Occipital lobe (tissue), 2 donors: ENCODE data around the gene AZIN2. TPM values are rescaled to one million over a fixed set of nuclear protein-coding genes. Genes with fewer than 3 reads are reported as not detected.

ENCODE experiments used
- DNase-seq: peaks from one replicate; lab custom pipeline; 2025; lab: John Stamatoyannopoulos, UW
- total RNA-seq: library from RNA; depleted of rRNA; stranded (reverse); fragments of >200 nt; gene quantifications from one replicate; pipeline ENCODE4 v1.2.3, GENCODE V29; 2014

Gene AZIN2
- total RNA-seq, 1 donor from 2014 or later = 25.4 TPM

DNA sequence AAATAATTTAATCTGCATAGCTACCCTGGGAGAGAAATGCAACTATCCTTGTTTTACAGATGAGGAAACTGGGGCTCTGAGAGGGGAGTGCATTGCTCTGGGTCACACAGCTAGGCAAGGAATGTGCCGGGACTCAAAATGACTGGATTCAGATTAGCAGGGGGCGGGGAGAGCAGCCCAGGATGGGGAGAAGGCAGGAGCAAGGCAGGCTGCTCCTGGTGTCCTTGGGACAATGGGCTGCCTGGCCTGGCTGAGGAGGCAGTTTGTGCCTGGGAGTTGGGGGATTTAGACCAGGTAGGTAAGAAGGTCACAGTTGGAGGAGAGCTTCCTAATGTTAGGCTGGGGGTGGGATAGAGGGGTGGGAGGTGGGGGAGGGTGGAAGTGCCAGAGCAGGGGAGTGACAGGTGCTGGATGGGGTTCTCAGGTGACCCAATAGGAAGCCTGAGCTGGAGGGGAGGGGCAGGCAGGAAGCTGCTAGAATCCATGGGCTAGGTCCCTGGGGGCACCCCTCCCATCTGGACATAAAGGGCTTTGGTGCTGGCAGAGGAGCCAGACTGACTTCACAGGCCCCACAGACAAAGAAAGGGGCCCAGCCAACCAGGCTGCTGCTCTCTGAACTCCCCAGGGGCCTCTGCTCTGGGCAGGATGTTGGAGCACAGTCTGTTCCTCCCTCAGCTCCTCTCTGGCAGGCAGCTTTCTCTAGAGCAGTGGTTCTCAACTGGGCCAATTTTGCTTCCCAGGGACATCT lies 71.9 kb downstream of the AZIN2 start:
- peak; percentile 49 for DNase-seq

DNA sequence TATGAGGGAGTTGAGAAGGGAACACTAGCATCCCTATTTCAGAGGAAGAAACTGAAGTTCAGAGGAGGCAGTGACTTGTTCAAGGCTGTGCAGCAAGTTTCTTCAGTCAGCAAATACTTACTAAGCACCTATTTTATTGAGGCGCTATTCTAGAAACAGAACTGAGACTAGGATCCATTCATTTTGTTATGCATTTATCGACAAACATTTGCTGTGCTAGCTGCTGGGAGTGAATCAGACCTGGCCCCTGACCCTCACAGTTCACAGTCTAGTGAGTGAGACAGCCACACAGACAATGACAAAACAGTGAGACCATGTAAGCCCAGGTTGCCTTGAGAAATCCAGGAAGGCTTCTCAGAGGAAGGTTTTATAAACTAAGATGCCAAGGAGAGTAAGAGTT lies 72.7 kb downstream of the AZIN2 start:
- no peak for DNase-seq

DNA sequence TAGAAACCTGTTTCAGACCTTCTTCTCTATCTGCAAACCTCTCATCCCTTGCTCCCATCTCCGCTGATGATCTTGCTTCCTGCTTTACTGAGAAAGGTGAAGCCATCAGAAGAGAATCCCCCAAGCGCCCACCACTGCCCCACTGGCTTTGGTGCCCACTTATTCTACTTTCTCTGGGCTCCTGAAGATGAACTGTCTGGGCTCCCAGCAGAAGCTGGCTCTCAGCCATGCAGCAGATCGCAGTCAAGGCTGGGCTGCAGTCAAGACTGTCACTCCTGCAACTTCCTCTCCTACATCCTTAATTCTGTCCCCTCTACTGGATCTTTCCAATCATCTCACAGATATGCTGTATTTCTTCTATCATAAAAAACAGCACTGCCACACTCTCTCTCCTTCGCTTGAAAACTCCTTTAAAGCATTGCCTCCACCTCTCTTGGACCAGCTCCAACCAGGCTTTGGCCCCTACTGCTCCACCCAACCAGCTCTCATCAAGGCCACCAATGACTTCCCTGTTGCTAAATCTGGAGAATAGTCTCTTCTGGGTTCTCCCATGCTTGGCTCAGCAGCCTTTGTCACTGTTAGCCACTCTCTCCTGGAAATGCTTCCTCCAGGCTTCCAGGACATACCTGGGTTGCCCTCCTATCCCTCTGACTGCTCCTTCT lies 75.1 kb downstream of the AZIN2 start:
- DNase-seq = no peak

DNA sequence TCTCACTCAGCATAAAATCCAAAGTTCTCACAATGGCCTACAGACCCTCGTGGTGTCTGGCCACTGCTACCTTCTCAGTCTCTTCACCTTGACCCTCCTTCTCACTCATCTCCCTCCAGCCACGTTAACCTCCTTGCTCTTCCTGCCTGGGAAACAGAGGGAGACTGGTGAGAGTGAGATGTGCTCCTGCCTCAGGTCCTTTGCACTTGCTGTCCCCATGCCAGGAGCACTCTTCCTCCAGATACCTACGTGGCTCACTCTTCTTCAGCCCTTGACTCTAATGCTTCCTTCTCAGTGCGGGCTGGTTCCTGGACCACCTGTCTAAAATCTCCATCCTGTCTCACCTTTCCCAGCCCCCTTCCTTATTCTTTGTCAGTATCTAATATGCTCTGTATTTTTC lies 76.2 kb downstream of the AZIN2 start:
- DNase-seq = no peak

DNA sequence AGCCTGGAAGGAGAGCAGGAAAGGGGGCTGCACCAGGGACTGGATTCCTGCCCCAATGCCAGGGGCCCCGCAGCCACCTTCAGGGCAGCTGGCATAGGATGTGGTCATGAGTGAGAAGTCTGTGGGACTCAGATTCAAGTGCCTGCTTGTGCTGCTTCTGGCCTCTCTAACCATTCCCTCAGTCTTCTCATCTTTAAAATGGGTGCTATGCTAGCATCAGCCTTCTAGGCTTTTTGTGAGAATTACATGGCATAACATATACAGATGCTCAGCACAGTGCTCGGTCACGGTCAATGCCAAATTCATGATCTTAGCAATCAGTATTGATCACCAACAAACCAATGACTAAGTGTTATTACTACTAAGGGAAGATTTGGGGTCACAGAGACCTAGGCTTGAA lies 77.4 kb downstream of the AZIN2 start:
- DNase-seq = no peak

DNA sequence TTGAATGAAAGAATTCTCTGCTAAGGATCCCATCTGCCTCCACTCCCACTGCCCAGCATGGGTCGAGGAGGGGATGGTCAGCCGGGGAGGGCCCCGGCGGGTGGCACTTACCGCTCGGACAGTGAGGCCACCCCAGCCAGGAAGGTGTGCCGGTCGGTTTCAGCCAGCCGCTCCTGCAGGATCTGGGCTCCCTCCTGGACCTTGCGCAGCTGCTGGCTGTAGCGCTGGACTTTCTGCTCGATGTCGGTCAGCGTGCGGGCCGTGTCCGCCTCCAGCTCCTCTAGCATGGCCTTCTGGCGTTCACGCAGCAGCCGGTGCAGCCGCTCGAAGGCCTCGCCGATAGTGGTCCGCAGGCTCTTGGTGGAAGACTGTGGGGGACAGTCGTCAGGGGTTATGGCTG lies 78.6 kb downstream of the AZIN2 start:
- DNase-seq = no peak

DNA sequence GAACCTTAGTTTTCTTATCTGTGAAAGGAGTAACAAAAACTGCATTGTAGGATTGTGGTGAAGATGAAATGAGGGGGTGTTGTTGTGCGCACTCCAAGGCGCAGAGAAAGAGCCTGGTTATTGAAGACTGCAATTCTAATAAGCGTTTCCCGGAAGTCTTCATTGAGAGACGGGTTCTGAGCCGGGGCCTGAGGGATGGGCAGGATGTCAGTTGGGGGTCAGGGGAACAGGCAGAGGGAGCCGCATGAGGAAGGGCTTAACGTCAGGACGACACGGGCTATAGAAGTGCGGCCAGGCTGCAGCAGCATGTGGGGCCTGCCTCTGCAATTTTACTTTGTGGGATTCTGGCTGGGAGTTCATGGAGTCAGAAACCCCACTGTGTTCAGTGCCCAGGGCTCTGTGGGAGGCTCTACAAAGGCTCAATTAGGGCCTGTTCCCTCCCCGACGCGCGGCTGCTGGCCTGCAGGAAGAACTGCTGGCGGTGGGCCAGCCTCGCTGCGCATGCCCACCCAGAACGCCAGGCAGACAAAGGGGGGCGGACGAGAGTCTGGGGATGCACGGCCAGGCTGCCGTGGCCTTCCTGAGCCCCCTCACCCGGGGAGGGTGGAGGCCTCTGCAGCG lies 80.2 kb downstream of the AZIN2 start:
- DNase-seq = peak; percentile 71

DNA sequence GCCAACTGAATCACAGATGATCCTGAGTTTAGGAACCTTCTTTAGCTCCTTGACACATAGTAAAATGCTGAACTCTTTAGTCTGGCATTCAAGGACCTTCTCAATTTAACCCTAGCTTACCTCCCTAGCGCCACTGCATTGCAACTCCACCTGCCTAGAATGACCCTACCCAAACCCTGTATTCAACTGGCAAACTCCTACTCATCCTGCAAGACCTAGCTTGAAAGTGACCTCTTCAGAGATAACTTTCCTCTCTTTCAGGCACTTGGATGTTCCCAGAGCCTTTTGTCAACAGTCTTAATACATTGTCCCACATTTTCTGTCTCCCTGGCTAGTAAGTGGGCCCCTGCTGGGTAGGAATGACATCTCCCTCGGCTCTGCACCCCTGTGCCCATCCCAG lies 81.2 kb downstream of the AZIN2 start:
- no peak for DNase-seq

DNA sequence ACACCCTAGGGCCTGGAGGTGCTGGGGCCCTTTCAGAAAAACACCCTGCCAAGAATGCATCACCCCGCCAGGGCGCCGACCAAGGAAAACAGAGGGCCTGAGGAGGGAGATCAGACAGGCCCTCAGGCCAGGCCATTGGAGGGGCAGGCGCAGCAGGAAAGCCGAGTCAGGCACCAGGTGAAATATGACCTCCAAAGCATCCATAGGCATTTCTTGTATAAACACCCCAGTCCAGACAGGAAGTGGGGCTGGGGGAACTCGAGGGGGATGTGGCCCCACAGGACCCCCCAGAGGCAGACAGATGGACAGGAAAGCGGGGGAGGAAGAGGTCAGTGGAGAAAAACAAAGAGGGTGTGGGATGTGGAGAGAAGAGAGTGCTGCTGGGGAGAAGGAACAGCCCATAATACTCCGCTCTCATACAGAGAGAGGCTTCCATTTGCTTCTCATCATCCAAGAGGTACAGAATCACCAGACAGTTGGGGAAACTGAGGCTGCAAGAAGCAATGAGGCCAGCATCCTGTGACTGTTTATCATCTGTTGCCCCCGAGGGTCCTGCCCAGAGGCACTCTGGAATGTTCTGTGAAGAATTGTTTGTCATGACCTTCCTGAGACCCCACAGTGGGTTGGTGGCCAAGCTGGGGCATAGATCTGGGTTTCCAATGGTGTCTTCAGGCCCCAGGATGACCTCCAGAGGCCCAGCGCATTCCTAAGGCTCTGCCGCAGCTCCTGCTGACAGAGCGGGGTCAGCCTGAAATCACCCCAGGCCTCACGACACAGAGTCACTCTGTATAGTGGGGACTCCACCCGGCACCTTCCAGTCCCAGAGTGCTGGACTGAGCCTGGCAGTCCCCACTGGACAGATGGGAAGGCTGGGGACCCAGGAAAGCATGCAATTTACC lies 82.9 kb downstream of the AZIN2 start:
- DNase-seq = no peak

DNA sequence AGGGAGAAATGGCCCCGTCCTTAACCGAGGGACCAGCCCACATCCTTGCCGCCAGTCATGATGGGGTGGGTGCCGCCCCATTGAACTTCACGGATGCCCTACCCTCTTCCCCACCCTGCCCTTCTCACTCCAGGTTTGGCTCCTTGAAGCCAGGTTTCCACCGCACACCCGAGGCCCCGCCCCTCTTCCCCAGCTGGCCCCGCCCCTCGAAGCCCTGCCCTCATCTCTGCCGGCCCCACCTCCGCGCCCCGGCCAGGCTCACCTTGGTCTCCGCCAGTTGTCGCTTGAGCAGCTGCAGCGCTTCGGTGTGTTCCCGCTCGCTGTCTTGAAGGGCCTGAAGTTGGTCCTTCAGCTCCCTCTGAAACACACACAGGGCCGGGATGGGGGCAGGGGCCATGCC lies 84.3 kb downstream of the AZIN2 start:
- DNase-seq = no peak

DNA sequence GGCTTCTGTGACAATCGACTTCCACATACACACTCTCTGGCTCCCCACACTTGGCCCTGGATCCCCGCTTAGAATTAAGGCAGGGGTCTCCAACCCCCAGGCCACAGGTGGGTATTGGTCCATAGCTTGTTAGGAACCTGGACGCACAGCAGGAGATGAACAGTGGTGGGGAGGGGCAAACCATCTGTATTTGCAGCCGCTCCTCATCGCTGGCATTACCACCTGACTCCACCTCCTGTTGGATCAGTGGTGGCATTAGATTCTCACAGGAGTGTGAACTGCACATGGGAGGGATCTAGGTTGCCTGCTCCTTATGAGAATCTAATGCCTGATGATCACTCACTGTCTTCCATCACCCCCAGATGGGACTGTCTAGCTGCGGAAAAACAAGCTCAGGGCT lies 84.9 kb downstream of the AZIN2 start:
- DNase-seq = no peak

DNA sequence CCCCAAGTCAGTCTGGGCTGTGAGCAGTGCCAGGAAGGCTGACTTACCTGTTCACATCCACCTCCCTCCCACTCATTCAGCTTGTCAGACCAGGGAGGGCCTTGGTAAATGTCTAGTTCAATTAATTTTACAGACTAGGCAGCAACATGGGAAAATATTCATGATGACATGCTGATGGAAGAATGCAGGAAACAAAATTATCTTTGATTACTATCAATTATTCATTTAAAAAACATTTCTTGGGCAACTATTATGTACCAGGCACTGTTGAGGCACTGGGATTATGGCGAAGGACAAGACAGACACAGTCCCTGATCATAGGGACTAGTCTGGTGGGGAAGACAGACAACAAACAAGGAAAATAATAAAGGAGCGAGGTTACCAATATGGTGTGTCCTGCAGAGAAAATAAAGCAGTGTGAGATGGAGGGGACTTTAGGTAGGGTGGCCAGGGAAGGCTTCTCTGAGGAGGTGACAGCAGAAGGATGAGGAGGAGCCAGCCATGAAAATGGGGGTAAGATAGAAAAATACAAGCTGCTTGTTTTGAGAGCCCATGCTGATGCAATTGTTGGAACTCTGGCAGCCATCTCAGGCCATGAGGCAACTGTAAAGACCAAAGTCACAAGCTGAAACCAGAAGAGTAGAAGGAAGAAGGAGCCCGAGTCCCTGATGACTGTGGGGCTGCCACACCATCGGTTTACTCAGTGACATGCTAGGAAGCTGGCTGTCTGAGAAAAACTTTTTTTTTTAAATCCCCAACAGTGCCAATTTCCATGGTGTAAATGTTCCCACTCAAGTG lies 86.9 kb downstream of the AZIN2 start:
- DNase-seq = no peak

DNA sequence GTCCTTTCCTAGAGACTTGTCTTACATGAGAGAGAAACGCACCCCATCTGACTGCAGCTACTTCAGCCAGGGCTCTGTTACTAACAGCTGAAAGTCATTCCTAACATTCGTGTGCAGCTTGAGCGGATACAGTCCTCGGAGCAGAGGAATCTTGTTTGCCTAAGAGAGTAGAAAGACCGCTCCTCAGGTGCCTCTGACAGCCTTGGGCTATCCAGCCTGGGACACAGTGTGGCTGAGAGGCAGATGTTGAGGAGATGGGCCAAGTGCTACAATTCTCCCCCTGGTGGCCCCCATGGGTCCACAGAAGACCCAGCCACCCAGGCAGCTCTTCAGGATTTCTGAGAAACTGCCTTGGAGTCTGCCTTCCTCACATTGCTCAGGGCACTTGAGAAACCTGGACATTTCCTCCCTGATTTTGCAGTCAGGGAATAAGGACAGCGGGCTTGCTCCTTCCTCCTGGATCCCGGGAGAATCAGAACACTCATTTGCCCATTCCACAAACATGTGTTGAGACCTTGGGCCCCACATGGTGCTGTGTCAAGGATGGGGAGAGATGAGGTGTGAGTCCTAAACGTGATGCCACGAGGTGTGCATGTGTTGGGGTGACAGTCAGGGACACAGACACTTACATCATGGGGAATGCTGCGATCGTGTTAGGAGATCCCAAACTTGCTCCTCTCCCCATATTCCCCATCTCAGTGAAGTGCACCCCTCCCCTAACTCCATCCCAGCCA lies 87.8 kb downstream of the AZIN2 start:
- no peak for DNase-seq

DNA sequence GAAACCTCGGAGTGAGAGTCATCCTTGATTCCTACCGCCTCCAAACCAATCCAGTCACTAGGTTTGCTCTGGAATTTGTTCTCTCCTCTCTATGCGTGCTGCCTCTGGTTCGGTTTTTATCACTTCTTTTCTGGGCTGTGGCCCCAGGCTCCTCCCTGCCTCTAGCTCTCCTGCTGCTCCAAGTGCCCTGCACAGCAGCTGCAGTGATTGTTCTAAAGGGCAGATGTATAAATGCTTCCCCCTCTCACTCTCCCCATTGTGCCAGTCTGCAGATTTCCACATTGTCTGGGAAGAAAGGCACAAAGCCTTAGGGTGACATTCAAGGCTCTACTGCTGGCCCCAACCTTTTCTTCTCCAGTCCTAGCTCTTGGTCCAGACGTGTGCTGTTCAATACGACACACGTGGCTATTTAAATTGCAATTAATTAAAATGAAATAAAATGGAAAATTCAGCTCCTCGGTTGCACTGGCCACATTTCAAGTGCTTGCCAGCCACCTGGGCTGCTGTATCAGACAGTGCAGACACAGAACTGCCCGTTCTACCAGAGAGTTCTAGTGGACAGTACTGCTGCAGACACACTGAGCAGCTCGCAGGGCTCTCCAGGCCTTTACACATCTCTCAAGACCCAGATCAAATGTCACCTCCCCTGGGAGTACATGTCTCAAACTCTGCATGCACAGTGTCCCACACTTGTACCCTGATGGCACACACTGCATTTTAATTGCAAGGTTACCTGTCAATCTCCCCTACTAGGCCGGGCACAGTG lies 88.5 kb downstream of the AZIN2 start:
- peak; percentile 18 for DNase-seq

Other genes starting within 250 kb of the AZIN2 start
- 17.0 TPM for gene FNDC5, start 210.2 kb upstream of the AZIN2 start, total RNA-seq
- gene HPCA, start 194.7 kb upstream of the AZIN2 start, total RNA-seq = 44.0 TPM
- gene TMEM54, start 179.8 kb upstream of the AZIN2 start, total RNA-seq = 5.3 TPM
- gene RNF19B, start 116.3 kb upstream of the AZIN2 start, total RNA-seq = 37.9 TPM
- gene AK2, start 44.3 kb upstream of the AZIN2 start, total RNA-seq = 46.9 TPM
- gene TRIM62, start 100.9 kb downstream of the AZIN2 start, total RNA-seq = 2.7 TPM
- 17.3 TPM for gene ZNF362, start 175.3 kb downstream of the AZIN2 start, total RNA-seq
- gene A3GALT2, start 239.9 kb downstream of the AZIN2 start, total RNA-seq = not detected